ENCODE measurements around the gene RPUSD1.

- TF ChIP-seq CTCF (optimal IDR thresholded peaks at IDR 0.05 in 1 of 3, IDR thresholded peaks at IDR 0.05 in 1 of 3, conservative IDR thresholded peaks at IDR 0.05 in 1 of 3; ENCODE audit: extremely low read depth in 1 of 3, insufficient read depth in 2 of 3, low read length in 3 of 3) (no peak), EZH2 (IDR thresholded peaks at IDR 0.05; ENCODE audit: low read length) (no peak)
These were observed 3.0 kb upstream of the RPUSD1 start for GRCh38 chr16:791131-791530.

Data from keratinocyte (primary cell).